ENCODE data around the gene ANKRD39.
"Not testable (repeated sequence)": the region's sequence is repeated elsewhere in the genome, so short reads cannot be mapped to it uniquely, and the experiment has no call there.

ANKRD39 gene

DNA sequence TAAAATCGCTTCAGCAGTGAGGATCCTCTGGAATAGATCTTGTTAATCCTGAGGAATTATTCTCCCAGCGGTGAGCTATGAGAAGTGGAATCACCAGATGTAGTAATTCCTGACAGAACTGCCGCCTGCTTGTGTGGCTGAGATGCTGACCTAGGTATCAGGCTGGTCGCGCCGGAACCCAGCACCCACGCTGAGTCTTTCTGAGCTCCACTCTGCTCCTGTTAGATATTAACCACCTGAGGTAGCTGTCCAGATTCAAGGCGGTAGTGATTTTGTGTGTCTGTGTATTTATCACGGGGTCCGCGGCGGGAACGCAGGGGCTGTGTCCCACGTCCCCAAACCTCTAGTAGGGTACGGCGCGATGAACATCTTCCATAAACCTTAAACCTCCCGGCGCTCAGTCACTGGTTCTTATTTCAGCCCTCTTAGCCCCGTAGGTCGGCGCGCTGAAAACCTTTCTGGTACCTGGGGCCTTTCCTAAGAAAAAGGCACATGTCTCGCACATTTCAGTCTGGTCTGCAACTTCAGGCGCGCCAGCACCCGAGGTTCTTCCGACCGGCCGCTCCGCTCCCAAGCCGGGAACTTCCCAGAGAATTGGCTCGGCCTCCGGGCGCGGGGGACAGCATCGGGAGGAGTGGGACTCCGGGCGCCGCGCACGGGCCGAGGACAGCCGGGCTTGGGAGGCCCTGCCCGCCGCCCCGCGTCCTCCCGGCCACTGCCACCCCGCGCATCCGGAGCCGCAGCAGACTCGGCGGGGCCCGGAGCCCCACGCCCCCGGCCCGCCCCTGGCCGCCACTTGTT is 42.3 kb downstream of the ANKRD39 start:
- FAIRE-seq (peak; percentile 85), DNase-seq (ENCODE audit: insufficient read length, low spot score) (peak; percentile 57)

DNA sequence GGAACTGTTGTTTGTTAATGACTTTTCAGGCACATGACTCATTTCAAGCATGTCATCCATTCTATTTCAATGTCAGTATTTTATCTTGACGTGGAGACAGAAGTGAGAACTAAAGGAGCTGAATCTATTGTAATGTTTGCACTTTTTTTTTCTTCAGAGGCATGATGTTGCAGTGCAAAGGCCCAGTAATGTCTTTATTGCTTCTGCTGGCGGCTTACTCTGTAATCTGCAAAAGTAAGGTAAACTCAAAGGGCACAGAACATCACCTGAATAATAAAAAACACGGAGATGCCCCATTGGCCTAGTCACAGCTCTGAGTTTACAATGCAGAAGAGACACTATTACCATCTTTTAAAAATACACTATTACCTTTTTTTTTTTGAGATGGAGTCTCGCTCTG is 44.2 kb downstream of the ANKRD39 start:
- no peak for FAIRE-seq
- no peak for DNase-seq (ENCODE audit: insufficient read length, low spot score)

DNA sequence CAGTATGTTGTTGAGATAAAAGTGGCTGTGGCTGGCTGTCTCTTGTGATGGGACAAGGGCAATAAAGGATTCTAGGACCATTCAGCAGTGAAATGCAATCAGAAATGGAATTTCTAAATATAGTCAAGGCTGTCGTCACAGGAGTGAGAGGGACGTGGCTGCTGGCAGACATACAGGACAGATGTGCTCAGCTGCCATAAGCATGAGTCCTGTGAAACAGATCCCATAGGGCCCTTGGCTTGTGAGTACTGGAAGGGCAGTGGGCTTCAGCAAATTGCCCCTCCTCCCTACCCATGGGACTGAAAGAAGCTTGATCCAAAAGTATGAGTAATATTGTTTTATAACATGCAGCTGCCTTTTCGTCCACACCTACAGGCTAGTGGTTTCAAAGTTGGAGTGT is 45.9 kb downstream of the ANKRD39 start:
- FAIRE-seq (no peak), DNase-seq (ENCODE audit: insufficient read length, low spot score) (no peak)

DNA sequence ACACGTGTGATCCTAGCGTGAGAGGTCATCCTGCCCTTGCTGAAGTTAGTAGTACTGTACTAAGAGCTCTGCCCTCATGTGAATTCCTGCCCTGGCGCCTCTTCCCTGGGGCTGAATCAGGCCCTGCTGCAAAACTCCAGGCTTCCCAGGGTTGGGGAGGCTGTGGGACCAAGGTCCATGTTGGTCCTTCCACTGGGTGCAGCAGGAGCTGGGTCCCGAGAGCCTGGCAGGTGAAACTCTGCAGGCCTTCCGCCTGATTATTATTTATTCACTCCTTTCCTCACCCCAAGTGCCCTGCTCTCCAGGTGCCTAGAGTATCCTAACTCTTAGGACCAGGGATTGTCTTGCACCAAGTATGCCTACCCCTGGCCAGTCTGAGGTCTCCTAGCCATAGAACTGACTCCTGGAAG is 47.0 kb downstream of the ANKRD39 start:
- FAIRE-seq, result no peak

DNA sequence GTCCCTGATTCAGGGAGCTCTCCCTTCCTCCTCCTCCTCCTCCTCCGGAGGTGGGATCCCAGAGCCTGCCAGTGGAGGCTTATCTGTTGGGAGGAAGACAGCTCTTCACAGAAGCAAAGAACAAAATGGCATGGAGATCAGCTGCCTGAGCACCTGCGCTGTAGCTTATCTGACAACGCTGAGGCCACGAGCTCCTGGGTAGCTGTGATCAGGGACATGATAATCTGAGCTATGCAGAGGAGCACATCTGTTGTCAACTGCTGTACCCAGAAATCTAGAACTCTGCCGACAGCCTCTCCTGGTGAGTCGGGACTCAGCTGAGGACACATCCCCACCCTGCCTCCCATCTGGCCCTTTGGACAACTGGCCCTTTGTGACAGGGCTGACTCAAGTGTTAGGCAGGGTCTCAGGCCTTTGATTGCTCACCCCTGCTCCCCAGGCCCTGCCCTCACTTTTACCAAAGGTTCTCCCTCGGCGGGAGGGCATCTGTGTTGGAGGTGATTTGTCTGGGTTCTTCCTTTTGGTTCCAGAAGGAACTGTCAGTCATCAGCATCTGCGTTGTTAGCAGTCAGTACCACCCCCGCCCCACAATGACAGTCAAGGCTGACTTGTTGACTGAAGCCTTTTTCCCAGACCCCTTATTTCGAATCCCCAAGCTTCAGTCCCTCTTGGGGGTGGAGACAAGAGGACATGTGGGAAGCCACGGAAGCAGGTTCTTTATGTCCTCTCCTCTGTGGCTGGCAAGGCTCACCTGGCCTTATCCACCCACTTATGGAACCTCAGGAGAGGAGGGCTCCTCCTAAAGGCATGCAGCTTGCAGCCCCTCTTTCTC is 47.6 kb downstream of the ANKRD39 start:
- FAIRE-seq (no peak), DNase-seq (ENCODE audit: insufficient read length, low spot score) (no peak)

More for the DNA sequence above, 47.0 kb downstream of the ANKRD39 start:
- no peak for DNase-seq (ENCODE audit: insufficient read length, low spot score)

DNA sequence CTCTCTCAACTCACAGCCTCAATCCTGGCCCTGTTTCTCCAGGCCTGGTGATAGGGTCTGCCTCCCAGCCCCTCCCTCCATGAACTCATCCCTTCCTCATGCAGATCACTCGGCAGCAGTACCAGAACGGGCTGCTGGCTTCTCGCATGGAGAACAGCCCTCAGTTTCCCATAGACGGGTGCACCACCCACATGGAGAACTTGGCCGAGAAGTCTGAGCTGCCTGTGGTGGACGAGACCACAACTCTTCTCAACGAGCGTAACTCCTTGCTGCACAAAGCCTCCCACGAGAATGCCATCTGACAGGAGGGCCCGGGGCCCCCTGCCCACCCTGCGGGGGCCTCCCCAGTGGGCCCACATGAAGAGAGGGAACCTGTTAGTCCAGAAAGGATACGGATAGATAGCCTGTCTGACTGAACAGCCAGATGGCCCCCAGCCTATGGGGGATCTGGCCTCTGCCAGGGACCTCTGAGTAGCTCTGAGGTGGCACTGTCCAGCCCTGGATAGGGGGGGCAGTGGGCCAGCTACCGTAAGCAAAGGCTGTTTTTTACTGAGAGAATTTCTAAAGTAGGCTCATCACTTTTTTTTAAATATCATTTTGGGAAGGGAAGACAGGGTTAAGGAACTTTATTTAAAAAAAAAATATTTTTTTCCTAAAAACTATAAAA is 48.5 kb downstream of the ANKRD39 start:
- no peak for FAIRE-seq
- DNase-seq (ENCODE audit: insufficient read length, low spot score), result no peak

DNA sequence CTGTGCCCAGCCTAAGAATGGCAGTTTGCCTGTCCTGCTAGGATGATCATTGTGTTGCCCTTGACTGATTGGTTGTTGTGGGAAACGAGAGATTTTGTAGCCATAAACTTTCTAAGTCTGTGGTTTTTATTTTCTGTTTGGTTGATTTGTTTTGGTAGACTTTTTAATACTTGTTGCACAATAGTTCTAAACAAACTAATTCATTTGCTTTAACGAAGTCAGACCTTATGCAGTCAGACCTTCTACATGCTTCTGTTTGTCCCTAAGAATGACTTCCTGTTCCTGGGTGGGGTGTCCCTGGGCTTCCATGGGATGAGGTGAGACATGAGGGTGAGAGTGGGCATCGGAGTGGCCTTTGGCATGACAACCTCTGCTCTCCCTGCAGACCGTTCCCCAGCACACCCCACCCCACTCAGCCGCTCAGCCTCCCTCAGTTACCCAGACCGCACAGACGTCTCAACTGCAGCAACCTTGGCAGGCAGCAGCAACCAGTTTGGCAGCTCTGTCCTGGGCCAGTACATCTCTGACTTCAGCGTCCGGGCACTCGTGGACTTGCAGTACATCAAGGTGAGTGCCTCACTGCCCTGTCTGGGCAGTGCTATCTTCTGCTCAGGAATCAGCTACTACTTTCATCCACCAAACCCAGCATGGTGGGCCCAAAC is 49.5 kb downstream of the ANKRD39 start:
- DNase-seq (ENCODE audit: insufficient read length, low spot score) (no peak), FAIRE-seq (no peak)

DNA sequence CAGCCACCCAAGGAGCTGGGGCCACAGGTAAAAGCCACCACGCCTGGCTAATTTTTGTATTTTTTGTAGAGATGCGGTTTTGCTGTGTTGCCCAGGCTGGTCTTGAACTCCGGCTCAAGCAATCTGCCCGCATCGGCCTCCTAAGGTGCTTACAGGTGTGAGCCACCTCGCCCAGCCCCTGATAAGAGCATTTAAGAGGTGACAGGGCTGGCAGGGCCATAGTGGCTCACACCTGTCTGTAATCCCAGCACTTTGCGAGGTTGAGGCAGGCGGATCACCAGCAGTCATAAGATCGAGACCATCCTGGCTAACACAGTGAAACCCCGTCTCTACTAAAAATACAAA is 50.7 kb downstream of the ANKRD39 start:
- FAIRE-seq (peak; percentile 31), DNase-seq (ENCODE audit: insufficient read length, low spot score) (no peak)

DNA sequence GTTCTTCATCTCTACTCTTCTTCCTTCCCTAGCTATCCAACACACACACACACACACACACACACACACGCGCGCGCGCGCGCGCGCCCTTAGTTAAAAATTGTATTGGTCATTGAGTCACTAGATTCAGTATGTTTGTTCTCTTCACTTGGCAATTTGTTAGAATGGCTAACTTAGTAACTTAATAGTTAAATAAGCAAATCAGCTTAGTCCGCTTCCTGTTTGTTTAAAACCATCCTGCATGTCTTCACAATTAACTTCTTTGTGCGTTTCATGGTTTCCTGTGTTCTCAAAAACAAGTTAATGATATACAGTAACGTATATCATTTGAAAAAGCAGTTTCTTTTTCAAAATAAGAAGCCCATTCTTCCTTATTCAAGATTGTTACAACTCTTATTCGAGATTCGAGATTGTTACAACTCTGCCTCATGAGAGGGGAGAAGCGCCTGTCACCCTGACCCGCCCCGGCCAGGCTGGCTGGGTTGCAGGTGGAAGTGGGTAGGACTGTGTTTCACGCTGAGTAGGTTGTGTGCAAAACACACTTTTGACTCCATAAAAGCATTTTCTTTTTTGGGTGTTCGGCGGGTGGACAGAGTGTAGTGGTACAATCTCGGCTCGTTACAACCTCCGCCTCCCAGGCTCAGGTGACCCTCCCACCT is 51.2 kb downstream of the ANKRD39 start:
- DNase-seq (ENCODE audit: insufficient read length, low spot score) (peak; percentile 66), FAIRE-seq (peak; percentile 91)

DNA sequence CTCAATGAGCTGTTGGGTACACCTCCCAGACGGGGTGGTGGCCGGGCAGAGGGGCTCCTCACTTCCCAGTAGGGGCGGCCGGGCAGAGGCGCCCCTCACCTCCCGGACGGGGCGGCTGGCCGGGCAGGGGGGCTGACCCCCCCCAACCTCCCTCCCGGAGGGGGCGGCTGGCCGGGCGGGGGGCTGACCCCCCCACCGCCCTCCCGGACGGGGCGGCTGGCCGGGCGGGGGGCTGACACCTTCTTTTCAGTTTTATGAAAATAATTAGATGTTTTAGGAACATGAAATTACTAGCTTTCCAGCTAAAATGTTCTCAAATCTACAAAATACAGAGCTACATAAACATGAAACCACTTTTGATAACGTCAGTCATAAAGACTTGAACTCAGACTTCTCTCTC is 51.9 kb downstream of the ANKRD39 start:
- not testable (repeated sequence) for DNase-seq (ENCODE audit: insufficient read length, low spot score); FAIRE-seq

DNA sequence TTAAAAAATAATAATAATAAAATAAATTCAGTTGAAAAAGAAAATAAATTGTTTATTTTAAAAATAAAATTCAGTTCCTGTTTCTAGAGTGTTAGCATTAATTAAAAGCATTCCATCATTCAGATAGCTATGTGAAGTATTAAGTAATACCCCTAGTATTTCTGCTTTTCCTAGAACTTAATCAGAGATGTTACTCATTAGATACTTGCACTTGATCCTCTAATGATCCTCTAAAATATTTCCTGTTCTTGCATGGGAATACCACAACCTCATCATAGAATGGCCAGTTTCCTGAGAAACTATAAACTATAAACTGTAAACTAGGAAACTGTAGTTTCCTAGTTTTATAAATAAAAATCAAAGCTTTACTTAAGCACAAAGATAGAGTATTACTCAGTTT is 52.8 kb downstream of the ANKRD39 start:
- DNase-seq (ENCODE audit: insufficient read length, low spot score) (no peak), FAIRE-seq (no peak)

DNA sequence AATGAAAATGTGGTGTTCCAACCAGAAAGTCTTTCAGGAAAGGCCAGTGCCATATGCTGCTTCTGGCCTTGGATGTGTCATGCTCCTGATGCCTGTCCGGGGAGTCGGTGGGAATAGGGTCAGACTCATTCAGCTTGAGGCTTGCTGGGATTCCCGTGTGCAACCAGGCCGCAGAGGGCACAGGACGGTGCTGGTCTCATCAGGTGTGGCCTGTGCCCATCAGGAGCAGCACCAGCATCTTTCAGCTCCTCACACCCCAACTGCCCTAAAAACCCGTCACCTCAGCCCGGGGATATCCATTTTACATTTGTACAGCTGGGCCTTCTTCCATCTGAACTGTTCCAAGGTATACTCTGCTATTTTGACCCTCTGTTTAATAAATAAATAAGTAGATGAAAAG is 55.1 kb downstream of the ANKRD39 start:
- no peak for FAIRE-seq
- no peak for DNase-seq (ENCODE audit: insufficient read length, low spot score)

DNA sequence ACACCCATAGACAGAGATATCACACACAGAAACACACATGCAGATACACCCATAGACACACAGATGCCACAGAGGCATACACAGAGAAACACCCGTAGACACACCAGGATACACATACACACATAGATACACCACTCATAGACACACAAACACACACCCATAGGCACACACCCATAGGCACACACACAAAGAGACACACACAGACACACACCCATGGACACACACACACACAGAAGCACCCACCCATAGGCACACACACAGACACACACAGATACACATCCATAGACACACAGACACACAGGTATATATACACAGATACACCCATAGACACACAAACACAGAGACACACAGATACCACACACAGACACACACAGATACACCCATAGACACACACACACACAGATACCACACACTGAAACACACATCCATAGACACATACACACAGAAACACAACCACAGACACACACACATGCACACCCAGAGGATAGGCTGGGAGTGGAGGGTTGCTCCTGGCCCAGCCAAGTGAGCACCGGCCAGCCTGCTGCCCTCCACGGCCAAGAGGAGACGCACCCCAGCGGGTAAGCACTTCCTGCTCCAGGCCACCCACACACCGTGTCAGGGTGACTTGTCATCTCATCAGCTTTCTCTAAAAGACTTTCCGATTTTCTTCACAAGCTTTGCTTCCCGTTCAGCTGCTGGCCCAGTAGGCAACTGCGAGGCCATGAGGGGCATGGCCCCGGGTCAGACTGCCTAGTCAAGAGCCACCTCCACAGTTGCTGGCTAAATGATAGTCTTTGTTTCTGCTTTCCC is 55.8 kb downstream of the ANKRD39 start:
- DNase-seq (ENCODE audit: insufficient read length, low spot score) (no peak), FAIRE-seq (peak; percentile 48)

DNA sequence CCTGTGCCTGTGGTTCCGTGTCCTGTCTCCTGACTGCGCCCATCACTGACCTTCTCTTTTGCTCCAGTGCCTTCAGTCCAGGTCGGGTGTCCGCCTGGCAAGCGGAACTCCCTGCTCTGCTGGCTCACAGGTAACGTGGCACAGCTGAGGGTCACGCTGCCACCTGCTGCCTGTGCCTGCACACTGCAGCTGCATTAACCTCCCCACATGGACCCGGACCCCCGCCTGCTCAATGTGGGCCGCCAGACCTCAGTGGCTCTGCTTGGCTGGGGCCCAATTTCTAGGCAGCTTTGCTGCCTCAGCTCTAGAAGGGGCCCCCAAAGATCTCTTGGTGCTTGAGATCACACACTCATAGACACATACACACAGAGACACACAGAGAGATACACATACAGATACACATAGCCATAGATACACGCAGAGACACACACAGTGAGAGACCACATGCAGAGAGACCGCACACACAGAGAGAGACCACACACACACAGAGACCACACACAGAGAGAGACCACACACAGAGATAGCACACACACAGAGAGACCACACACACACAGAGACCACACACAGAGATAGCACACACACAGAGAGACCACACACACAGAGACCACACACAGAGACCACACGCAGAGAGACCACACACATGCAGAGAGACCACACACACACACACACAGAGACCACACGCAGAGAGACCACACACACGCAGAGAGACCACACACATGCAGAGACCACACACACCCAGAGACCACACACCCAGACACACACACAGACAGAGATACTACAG is 56.6 kb downstream of the ANKRD39 start:
- peak; percentile 96 for FAIRE-seq
- DNase-seq (ENCODE audit: insufficient read length, low spot score), result peak; percentile 96

DNA sequence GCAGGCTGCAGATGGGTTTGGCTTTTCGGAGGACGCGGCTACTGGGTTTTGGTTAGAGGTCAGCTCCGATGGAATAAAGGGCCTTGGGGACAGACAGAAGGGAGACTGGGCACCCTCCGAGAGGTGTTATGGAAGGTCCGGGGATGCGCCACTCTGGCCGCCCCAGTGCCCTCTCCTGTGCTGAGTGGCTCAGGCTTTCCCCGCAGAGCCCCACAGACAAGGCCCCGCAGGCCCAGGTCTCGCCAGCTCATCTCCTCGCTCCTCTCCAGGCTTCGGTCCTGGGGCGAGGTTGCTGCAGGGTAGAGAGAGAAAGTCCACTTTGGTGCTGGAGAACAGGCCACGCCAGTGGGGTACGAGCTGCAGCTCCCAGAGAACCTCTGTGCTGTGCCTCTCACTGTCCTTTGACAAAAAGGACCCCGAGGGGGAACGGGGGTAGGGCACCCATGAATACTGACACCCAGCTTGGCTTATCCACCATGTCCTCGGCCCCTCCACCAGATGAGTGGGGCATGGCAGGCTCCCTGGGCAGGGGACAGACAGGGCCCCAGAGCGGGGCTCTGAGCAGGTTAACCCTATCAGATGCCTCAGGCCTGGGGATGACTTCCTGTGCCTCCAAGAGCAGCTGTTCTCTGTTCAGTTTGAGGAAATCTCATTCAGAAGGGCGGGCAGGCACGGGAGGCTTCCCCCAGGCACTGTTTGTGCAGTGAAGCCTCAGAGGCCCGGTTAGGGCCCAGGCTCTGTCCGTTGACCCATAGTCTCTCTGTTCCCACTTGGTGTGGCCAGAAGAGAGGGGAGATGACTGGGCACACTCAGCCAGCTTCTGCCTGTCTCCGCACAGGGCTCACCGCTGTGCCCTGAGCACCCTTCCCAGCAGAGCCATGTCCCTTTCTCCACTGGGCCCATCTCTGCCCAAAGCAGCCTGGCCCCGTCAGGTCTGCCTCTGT is 57.5 kb downstream of the ANKRD39 start:
- DNase-seq (ENCODE audit: insufficient read length, low spot score), result no peak

DNA sequence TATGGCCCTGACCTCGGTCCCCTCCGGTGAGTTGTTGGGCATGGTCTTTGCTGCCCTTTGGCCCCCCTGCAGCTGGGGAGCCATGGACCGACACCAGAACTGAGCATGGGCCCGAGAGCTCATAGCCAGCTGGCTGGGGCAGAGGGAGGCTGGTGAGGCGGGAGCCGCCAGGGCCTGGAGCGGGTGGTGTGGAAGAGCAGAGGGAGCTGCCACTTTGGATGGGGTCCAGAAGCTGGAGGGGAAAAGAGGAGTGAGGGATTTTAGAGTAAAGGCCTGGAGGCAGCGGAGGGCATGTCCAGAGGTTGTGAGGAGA is 58.2 kb downstream of the ANKRD39 start:
- FAIRE-seq (no peak), DNase-seq (ENCODE audit: insufficient read length, low spot score) (no peak)

More for the DNA sequence above, 57.5 kb downstream of the ANKRD39 start:
- peak; percentile 40 for FAIRE-seq

DNA sequence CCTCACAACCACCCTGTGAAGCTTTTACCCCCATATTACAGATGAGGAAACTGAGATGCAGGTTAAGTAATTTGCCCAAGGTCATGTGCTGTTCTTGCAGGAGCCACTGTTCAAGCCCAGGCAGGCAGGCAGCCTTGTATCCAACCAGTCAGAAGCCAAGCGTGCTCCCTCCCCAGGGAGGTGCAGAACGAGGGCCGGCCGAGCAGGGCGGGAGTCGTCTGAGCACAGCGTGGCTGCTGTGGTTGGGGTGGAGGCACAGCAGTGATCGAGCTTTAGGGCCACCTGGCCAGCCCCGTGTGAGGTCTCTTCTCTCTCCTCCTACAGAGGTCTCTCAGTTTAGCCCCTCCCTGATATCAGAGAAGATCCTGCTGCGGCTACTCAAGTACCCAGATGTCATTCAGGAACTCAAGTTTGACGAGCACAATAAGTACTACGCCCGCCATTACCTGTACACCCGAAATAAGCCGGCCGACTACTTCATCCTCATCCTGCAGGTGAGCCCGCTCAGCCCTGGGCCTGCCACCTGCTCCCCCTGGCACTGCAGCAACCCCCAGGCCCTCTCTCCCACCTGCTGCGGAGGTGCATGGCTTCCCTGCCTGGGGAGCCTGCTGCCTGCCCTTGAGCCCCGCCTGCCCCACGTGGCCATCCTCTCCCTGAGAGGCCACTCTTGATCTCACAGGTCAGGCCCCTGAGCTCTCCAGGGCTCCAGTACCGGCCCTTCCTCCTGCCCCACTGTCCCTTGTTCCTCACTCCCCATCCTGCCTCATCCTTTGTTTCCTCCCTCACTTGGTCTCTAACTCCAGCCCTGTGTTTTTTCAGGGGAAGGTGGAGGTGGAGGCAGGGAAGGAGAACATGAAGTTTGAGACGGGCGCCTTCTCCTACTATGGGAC is 58.8 kb downstream of the ANKRD39 start:
- no peak for DNase-seq (ENCODE audit: insufficient read length, low spot score)
- FAIRE-seq, result no peak

Measured in GM19239 (cell line).